ENCODE measurements around the gene ADARB2. TPM values are rescaled to one million over a fixed set of nuclear protein-coding genes. Genes with fewer than 3 reads are reported as not detected.

The ADARB2 gene
- total RNA-seq, 4 donors from 2014 or later = 2.0 to 9.9 (median 5.1) TPM

DNA sequence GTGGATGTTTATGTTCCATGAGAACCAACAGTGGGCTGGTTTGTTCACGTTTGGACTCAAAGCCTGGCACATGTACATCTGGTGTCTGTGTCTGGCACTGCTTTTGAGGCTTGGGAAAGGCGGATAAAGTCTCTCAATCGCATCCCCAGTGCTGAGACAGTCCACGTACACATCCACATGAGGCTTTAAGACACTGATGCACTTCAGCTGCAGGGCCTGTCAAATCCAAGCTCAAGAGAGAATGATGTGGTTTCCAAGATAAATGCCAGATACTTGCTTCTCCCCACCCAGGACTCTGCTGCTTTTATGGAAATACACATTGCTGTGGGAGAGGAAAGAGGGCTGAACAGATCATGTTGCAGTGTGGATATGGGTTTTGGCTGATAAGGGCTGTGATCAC, 178.4 kb downstream of the ADARB2 start:
- Histone ChIP-seq H3K4me1 (no peaks in the 10 kb centered on the region), H3K36me3 (no peaks in the 10 kb centered on the region), H3K4me3 (no peak overlapping the region), H3K9me3 (no peaks in the 10 kb centered on the region), H3K27ac (no peak overlapping the region), H3K27me3 (no peaks in the 10 kb centered on the region)
- DNase-seq = peak in 1 of 3 donors; percentile 4
- no peak for TF ChIP-seq POLR2A (IDR thresholded peaks at IDR 0.05)
- TF ChIP-seq, protein P1, sequence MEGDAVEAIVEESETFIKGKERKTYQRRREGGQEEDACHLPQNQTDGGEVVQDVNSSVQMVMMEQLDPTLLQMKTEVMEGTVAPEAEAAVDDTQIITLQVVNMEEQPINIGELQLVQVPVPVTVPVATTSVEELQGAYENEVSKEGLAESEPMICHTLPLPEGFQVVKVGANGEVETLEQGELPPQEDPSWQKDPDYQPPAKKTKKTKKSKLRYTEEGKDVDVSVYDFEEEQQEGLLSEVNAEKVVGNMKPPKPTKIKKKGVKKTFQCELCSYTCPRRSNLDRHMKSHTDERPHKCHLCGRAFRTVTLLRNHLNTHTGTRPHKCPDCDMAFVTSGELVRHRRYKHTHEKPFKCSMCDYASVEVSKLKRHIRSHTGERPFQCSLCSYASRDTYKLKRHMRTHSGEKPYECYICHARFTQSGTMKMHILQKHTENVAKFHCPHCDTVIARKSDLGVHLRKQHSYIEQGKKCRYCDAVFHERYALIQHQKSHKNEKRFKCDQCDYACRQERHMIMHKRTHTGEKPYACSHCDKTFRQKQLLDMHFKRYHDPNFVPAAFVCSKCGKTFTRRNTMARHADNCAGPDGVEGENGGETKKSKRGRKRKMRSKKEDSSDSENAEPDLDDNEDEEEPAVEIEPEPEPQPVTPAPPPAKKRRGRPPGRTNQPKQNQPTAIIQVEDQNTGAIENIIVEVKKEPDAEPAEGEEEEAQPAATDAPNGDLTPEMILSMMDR (IDR thresholded peaks at IDR 0.05) = no peak

- H3K4me1 ChIP-seq = no peaks in the 10 kb centered on the region
- TF ChIP-seq POLR2A (IDR thresholded peaks at IDR 0.05) = no peak
- TF ChIP-seq, protein P1 (IDR thresholded peaks at IDR 0.05) = no peak
- H3K4me3 ChIP-seq = no peak overlapping the region
- no peaks in the 10 kb centered on the region for H3K27me3 ChIP-seq
- DNase-seq = peak in 1 of 3 donors; percentile 34
- no peak overlapping the region for H3K27ac ChIP-seq
- no peaks in the 10 kb centered on the region for H3K9me3 ChIP-seq
- H3K36me3 ChIP-seq = no peaks in the 10 kb centered on the region
Observed at GRCh38 chr10:1557081-1557480, 180.2 kb downstream of the ADARB2 start.

GRCh38 chr10:1556496-1556895, 180.8 kb downstream of the ADARB2 start:
- H3K36me3 ChIP-seq = no peaks in the 10 kb centered on the region
- peak in 1 of 3 donors; percentile 15 for DNase-seq
- TF ChIP-seq, protein P1 (IDR thresholded peaks at IDR 0.05) = no peak
- TF ChIP-seq POLR2A (IDR thresholded peaks at IDR 0.05) = no peak

DNA sequence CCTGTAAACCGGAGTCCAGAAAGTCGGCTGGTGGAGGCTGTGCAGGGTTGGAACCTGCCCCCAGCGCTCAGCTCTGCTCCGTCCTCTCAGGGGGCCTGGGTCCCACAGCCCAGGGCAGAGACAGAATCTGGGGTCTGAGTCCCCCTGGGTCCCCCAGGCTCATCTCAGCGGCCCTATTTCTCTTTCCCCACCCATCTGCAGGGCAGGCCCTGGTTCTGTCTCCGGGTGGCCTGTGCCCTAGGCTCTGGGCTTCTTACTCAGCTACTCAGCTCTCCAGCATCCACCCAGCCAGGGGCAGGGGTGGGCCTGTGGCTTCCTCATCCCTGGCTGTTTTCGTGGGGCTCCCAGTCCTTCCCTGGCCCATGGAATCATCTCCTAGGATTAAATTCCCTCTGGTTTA, 183.4 kb downstream of the ADARB2 start:
- no peaks in the 10 kb centered on the region for H3K9me3 ChIP-seq
- peak in 1 of 3 donors; percentile 22 for DNase-seq

More at GRCh38 chr10:1556496-1556895, 180.8 kb downstream of the ADARB2 start:
- Histone ChIP-seq H3K27me3 (no peaks in the 10 kb centered on the region), H3K4me3 (no peak overlapping the region), H3K4me1 (no peaks in the 10 kb centered on the region), H3K9me3 (no peaks in the 10 kb centered on the region), H3K27ac (no peak overlapping the region)

GRCh38 chr10:1552881-1553670, 184.2 kb downstream of the ADARB2 start:
- Histone ChIP-seq H3K9me3 (no peaks in the 10 kb centered on the region), H3K4me3 (no peak overlapping the region), H3K27me3 (no peaks in the 10 kb centered on the region), H3K27ac (no peak overlapping the region), H3K36me3 (no peaks in the 10 kb centered on the region), H3K4me1 (no peaks in the 10 kb centered on the region)
- DNase-seq = peak in 1 of 3 donors; percentile 10
- no peak for TF ChIP-seq POLR2A (IDR thresholded peaks at IDR 0.05)
- TF ChIP-seq, protein P1 (IDR thresholded peaks at IDR 0.05) = no peak

More for the DNA sequence above, 183.4 kb downstream of the ADARB2 start:
- no peak for TF ChIP-seq POLR2A (IDR thresholded peaks at IDR 0.05)
- TF ChIP-seq, protein P1 (IDR thresholded peaks at IDR 0.05) = no peak
- Histone ChIP-seq H3K4me3 (no peak overlapping the region), H3K36me3 (no peaks in the 10 kb centered on the region), H3K27ac (no peak overlapping the region), H3K27me3 (no peaks in the 10 kb centered on the region), H3K4me1 (no peaks in the 10 kb centered on the region)

All from Peyer's patch (tissue), 4 donors.